ENCODE measurements around the gene TRAK1.

Gene TRAK1

DNA sequence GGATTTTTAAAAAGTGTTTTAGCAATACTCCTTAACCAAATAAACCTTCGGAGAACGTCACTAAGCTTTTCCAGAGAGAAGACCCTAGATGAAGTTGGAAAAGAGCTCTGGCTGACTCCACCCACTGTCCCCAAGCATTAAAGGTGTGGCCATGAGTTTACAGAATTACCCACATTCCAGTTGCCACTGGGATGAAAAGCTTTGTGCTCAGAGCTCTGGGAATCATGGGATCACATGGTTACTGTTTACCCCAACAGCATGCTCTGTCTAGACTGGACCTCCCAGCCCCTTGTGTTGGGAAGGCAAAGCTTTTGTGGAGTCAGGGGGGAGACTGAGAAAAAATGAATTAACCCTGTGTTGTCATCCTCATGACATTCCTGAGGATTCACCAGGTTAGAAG lies 119.6 kb downstream of the TRAK1 start:
- DNase-seq (ENCODE audit: low read depth): no peak

DNA sequence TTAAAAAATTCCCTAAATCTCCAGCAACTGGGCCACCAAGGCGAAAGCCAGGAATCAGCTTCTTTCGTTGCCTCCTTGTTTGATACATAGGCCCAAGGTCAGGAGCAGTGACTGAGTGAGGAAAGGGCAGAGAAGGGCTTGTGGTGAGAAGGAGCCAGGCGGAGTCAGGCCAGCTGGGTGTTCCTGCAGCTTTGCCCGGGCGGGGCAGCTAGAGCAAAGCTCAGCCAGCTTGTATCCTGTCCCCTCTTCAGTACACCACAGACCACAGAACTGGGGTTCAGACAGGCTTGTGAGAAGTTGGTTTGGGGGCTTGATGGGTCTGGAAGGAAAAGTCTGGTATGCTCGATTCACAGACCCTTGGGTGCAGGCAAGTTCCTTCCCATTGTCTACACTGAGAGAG lies 122.3 kb downstream of the TRAK1 start:
- no peak for DNase-seq (ENCODE audit: low read depth)

DNA sequence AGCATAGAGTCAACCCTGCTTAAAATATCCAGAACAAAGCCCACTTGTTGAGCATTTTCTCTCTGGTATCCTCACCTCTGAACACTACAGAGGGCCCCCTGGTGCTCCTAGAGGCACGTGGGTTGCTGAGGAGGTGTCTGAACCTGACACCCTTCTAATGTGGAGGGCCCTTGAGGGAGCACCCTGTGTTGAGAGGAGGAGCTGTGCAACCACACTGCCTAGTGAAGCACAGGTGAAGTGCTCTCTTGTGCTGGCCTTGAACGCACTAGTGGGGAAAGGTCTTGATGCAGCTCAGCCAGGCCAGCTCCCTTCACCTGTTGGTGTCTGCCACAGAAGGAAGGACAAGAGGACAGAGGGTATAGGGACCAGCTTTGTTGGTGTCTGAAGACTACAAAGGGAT lies 122.9 kb downstream of the TRAK1 start:
- DNase-seq (ENCODE audit: low read depth): no peak

DNA sequence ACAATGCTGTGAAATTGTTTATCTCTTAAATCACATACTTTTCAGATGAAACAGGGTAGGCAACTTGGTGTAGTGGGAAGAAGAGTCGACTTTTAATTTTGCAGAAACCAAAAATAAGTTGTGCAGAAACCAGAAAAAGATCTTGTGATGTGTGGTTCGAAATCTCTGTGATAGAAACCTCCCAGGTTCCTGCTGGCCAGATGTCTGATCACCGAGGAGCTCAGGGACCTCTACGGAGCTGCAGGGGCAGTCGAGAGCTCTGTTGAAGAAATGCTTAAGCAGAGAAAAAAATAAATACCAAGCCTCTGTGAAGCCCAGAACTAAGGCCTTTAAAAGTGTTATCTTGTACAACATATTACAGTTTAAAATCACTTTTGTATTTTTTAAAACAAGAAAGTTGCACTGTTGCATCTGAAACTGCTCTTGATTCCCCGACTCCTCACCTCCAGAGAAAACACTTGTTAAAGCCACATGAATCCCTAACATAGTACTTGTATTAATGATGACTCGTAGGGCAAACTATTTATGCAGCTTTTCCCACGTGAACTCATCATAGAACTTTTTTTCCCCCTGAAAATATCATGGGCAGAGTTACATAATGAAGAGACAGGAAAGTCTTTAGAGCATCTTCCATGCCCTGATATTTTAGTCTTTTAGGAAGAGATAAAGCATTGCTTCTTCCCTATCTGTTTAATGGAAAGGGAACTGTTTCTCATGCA lies 123.6 kb downstream of the TRAK1 start:
- no peak for DNase-seq (ENCODE audit: low read depth)

DNA sequence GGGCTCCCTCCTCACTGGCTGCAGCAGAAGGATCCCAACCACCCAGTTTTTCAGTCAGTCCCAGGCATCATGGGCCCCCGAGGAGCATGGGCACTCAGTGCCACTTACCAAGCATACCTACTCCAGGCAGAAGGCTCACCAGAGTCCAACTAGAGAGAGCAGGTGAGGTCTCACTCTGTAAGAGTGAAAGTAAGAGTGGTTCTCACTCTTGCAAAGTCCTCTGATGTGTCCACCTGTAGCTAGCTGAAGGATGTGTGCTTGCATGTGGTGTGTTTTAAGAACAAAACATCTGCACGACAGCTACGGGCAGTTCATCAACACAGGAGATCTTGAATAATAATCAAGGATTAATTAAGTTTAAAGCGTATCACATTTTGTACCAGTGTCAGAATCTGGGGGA lies 125.1 kb downstream of the TRAK1 start:
- no peak for DNase-seq (ENCODE audit: low read depth)

GRCh38 chr3:42216931-42217333 lies 125.8 kb downstream of the TRAK1 start:
- DNase-seq (ENCODE audit: low read depth): no peak

DNA sequence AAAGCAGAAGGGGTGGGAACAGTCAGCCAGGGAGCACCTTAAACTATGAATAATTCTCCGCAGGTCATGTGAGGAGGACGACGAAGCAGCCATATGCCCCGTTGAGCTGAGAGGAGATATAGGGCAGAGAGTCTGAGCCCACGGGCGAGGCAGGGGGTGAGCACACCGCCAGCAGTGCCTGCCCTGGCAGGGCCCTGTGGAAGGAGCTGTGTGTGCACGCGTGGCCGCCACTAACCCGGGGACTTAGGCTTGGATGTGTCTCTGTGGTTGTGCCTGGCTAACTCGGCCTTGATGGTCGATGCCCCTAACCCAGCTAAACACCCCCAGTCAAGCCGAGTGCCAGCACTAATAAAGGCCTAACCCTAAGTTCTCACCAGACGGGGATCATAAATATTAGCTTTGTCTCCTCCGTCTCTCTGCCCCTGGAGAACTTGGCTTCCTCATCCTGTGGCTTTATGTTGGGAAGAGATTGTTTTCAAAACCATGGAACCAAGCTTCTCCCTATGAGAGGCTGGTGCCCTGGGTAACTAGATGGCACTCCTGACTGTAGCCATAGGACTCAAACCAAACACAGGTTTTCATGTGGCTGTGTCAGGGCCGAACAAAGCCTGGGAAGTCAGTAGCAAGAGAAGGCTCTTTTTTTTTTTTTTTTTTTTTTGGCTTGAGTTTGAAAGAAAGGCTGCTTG lies 129.4 kb downstream of the TRAK1 start:
- no peak for DNase-seq (ENCODE audit: low read depth)

DNA sequence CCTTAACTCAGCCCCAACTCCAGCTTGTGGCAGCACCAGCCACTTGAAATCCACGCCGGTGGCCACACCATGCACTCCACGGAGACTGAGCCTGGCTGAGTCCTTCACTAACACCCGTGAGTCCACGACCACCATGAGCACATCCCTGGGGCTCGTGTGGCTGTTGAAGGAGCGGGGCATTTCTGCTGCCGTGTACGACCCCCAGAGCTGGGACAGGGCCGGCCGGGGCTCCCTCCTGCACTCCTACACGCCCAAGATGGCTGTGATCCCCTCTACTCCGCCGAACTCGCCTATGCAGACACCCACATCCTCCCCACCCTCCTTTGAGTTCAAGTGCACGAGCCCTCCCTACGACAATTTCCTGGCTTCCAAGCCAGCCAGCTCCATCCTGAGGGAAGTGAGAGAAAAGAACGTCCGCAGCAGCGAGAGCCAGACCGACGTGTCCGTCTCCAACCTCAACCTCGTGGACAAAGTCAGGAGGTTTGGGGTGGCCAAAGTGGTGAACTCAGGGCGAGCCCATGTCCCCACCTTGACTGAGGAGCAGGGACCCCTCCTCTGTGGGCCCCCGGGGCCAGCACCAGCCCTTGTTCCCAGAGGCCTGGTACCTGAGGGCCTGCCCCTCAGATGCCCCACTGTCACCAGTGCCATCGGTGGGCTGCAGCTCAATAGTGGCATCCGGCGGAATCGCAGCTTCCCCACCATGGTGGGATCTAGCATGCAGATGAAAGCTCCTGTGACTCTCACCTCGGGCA lies 132.0 kb downstream of the TRAK1 start:
- no peak for DNase-seq (ENCODE audit: low read depth)

DNA sequence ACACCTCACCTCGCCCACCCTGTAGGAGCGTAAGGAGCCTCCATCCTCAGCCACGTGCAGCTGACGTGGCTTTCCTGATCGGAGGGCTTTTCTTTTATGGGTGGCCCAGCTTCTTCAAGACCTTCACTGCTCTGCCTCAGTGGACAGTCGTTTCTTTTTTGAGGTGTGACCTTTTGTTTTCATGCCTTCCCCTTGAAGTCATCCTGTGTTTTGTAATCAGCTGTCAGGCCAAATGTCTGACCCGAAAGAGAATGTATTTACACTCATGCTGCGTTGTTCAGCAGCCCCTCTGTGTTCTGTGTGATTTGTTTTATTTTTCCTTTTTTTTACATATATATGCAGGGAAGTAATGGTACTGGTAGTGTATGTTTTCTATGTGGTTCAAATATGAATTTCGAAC lies 133.0 kb downstream of the TRAK1 start:
- DNase-seq (ENCODE audit: low read depth): no peak

- peak; percentile 45 for DNase-seq (ENCODE audit: low read depth)
These were observed 133.7 kb downstream of the TRAK1 start for GRCh38 chr3:42224658-42225421.

- DNase-seq (ENCODE audit: low read depth): peak; percentile 41
These were observed 134.6 kb downstream of the TRAK1 start for GRCh38 chr3:42225486-42226363.

- no peak for DNase-seq (ENCODE audit: low read depth)
These were observed 135.6 kb downstream of the TRAK1 start for GRCh38 chr3:42226470-42227425.

GRCh38 chr3:42228796-42229195 lies 137.6 kb downstream of the TRAK1 start:
- DNase-seq (ENCODE audit: low read depth): no peak

DNA sequence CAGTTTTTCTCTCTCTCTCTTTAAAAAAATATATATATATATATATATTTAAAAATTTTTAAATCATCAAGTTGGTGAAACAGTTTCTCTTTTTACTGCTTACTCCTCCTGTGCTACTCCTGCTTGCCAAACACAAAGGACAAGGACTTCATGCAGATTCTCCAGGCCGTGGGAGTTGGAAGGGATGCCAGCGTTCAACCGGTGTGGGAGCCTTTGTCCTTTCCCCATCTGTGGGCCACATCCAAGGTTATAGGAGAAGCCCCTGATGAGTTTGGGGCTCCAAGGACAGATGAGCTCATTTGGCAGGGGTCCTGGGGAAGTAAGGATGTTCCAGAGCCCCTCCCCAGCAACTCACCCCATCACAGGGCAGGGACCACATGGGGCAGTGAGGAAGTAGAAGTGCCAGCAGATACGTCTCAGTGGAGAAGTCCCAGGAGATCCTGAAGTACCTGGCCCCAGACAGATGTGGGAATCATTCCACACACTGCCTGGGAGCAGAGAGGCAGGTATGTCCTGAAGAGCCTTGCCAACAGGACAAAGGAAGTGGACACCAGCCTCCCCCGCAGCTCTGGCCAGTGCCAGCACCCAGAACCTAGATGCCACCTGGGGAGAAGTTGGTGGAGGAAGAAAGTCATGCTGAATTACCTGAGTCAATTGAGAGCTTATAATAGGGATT lies 138.2 kb downstream of the TRAK1 start:
- no peak for DNase-seq (ENCODE audit: low read depth)

DNA sequence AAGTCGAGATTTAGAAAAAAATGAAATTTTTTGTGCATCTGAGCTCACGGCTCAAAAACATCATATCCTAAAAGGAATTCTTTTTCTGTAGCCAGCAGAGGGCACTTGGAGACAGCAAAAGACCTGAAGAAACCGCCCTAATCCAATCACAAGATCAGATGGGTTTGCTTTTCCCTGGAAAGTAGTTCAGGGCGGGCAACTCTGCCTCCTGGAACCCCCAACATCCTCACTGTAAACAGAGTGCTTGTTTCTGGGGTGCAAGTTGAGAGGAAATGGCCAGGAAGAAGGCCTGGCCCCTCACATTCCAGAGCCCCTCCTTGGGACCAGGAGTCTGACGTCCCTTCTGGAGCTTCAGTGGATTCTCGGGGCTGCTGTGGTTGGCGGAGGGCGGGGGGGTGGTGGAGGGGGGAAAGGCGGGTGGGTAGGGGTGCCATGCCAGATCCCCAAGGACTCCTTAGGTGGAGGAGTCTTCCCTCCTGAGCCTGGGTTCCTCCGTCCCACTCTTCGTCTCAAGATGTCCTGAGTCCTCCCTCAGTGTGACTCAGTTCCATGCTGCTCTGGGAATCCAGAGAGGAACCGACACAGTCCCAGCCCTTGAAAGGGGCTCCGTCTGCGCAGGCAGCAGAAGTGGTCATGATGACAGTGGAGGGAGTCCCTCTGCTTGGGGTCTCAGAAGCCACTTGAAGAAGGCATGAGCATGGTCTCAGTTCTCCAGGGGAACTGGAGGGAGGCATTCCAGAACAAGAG lies 139.0 kb downstream of the TRAK1 start:
- peak; percentile 57 for DNase-seq (ENCODE audit: low read depth)

DNA sequence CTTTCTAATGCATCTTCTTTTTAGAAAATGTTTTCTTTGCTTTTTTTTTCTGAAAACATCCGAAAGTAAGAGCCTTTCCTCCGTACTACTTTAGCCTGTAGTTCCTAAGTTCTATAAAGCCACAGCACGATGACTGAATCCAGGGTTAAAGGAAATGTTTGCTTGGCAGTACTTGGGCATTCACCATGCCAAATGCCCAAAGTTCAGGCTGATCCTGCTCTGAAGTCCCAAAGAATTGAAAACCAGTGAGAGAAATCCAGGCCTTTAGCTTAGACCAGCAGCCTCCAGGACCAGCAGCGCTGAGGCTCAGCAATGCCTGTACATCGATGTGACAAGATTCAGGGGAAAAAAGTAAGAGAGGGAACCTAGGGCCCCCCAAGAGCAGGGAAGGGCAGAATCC lies 139.7 kb downstream of the TRAK1 start:
- no peak for DNase-seq (ENCODE audit: low read depth)

DNA sequence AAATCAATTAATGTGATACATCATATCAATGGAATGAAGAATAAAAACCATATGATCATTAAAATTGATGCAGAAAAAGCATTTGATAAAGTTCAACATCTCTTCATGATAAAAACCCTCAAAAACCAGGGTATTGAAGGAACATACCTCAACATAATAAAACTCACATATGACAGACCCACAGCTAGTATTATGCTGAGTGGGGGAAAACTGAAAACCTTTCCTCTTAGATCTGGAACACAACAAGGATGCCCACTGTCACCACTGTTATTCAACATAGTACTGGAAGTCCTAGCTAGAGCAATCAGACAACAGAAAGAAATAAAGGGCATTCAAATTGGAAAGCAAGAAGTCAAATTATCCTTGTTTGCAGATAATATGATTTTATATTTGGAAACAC lies 144.4 kb downstream of the TRAK1 start:
- DNase-seq (ENCODE audit: low read depth): no peak

GRCh38 chr3:42236611-42237010 lies 145.5 kb downstream of the TRAK1 start:
- DNase-seq (ENCODE audit: low read depth): no peak

GRCh38 chr3:42246091-42246490 lies 154.9 kb downstream of the TRAK1 start:
- DNase-seq (ENCODE audit: low read depth): no peak

Data from fibroblast of gingiva (primary cell).